H1 (cell line): ENCODE data around the gene MSI2. TPM values are rescaled to one million over a fixed set of nuclear protein-coding genes. Genes with fewer than 3 reads are reported as not detected.

Source experiments
- CTCF ChIA-PET: fragments of 300-600 bp; sonication (Branson Sonifier 250); formaldehyde crosslinking; loops from one replicate; lab custom pipeline; 2021; ENCODE audit not compliant: partially characterized antibody; lab: Charles Lee
- POLR2A ChIA-PET: fragments of 300-600 bp; sonication (Branson Sonifier 250); formaldehyde crosslinking; loops from one replicate; lab custom pipeline; 2021; ENCODE audit warnings: inconsistent platforms; ENCODE audit not compliant: partially characterized antibody; lab: Charles Lee
- DNase-seq, 2 experiments: peaks; one replicate each; pipeline versions ENCODE4 v3.0.0 to v3.0.0-alpha.2; 2010 to 2022; ENCODE audit warnings: low spot score in 2 of 2, low read depth in 1 of 2, mixed read lengths in 1 of 2
- FAIRE-seq: peaks from 2 replicates; lab custom pipeline; 2011; peaks lifted over from hg19 to GRCh38; lab: Jason Lieb, UNC
- H2AFZ ChIP-seq: 2 replicates; pipeline ENCODE4 v1.8.1; 2012; ENCODE audit warnings: low read length, inconsistent platforms
- H2AK5ac ChIP-seq: 2 replicates; pipeline ENCODE4 v1.6.1; 2013; ENCODE audit warnings: low read depth, low read length
- H2BK120ac ChIP-seq: replicated peaks from 2 replicates; pipeline ENCODE3; 2013; ENCODE audit warnings: low read depth, low read length, inconsistent platforms
- H2BK12ac ChIP-seq: 2 replicates; pipeline ENCODE4 v1.6.1; 2013; ENCODE audit warnings: low read depth, low read length
- H2BK15ac ChIP-seq: 2 replicates; pipeline ENCODE4 v1.6.1; 2013; ENCODE audit warnings: low read length
- H2BK20ac ChIP-seq: 2 replicates; pipeline ENCODE4 v1.6.1; 2013; ENCODE audit warnings: low read length
- H2BK5ac ChIP-seq: 2 replicates; pipeline ENCODE4 v1.6.1; 2013; ENCODE audit warnings: low read depth, low read length
- H3K14ac ChIP-seq: 2 replicates; pipeline ENCODE4 v1.6.1; 2013; ENCODE audit warnings: inconsistent platforms; ENCODE audit not compliant: insufficient read length
- H3K18ac ChIP-seq: 2 replicates; pipeline ENCODE4 v1.6.1; 2013; ENCODE audit warnings: low read length; ENCODE audit errors: extremely low read depth
- H3K23ac ChIP-seq: 2 replicates; pipeline ENCODE4 v1.6.1; 2013; ENCODE audit warnings: inconsistent platforms; ENCODE audit not compliant: insufficient read length
- H3K23me2 ChIP-seq: 2 replicates; pipeline ENCODE4 v1.6.1; 2013; ENCODE audit warnings: low read depth, low read length
- H3K27ac ChIP-seq: 2 replicates; pipeline ENCODE4 v1.6.1; 2011; ENCODE audit warnings: low read depth, low read length, inconsistent platforms
- H3K27me3 ChIP-seq, 4 experiments: replicated peaks in 1 of 4; 1 replicate in 1 of 4; 2 replicates in 3 of 4; pipeline versions ENCODE4 v1.6.1 to v1.8.1; 2011 to 2013; ENCODE audit warnings: low read length in 3 of 4, mild to moderate bottlenecking in 3 of 4, inconsistent platforms in 2 of 4, mixed read lengths in 2 of 4, moderate library complexity in 1 of 4; ENCODE audit not compliant: control insufficient read depth in 3 of 4, insufficient read depth in 3 of 4; ENCODE audit errors: extremely low read depth in 1 of 4
- H3K36me3 ChIP-seq, 4 experiments: 2 replicates each; pipeline versions ENCODE4 v1.6.1 to v1.8.1; 2011 to 2013; ENCODE audit warnings: mild to moderate bottlenecking in 4 of 4, low read length in 3 of 4, moderate library complexity in 2 of 4, control low read depth in 1 of 4, inconsistent platforms in 1 of 4; ENCODE audit not compliant: insufficient read depth in 4 of 4, control insufficient read depth in 2 of 4
- H3K4ac ChIP-seq: replicated peaks from 2 replicates; pipeline ENCODE3; 2013; ENCODE audit warnings: low read length, low read depth, mixed read lengths, inconsistent platforms; ENCODE audit not compliant: insufficient read length
- H3K4me1 ChIP-seq, 4 experiments: replicated peaks in 1 of 4; 1 replicate in 1 of 4; 2 replicates in 3 of 4; pipeline versions ENCODE4 v1.6.1 to v1.8.1; 2011 to 2013; ENCODE audit warnings: low read length in 3 of 4, inconsistent platforms in 2 of 4, mixed read lengths in 1 of 4; ENCODE audit not compliant: insufficient read depth in 4 of 4, control insufficient read depth in 3 of 4
- H3K4me2 ChIP-seq, 2 experiments: 2 replicates each; pipeline versions ENCODE4 v1.6.1 to v1.8.1; 2011 to 2013; ENCODE audit warnings: low read depth in 2 of 2, low read length in 2 of 2, control low read depth in 1 of 2, inconsistent platforms in 1 of 2, mild to moderate bottlenecking in 1 of 2; ENCODE audit not compliant: insufficient read depth in 1 of 2
- H3K4me3 ChIP-seq, 4 experiments: fragments of 200-600, 300-600 bp in 1 of 4; sonication (generic), shearing (Covaris generic), sonication (Bioruptor Twin) in 1 of 4; 2 replicates each; pipeline versions ENCODE4 v1.5.1 to v1.8.1; 2011 to 2016; ENCODE audit warnings: low read length in 4 of 4, low read depth in 3 of 4, control low read depth in 2 of 4, inconsistent platforms in 2 of 4, mild to moderate bottlenecking in 2 of 4, mixed read lengths in 1 of 4, moderate library complexity in 1 of 4; ENCODE audit not compliant: insufficient read depth in 2 of 4; ENCODE audit errors: extremely low read depth in 1 of 4
- H3K56ac ChIP-seq: replicated peaks from 2 replicates; pipeline ENCODE3; 2013; ENCODE audit warnings: low read depth, mild to moderate bottlenecking, mixed read lengths, low read length, inconsistent platforms; ENCODE audit not compliant: insufficient read length
- H3K79me1 ChIP-seq: 2 replicates; pipeline ENCODE4 v1.6.1; 2013; ENCODE audit warnings: low read depth, low read length, control low read depth
- H3K79me2 ChIP-seq, 2 experiments: 2 replicates each; pipeline versions ENCODE4 v1.6.1 to v1.8.1; 2012 to 2013; ENCODE audit warnings: low read length in 2 of 2, mild to moderate bottlenecking in 2 of 2, inconsistent platforms in 1 of 2; ENCODE audit not compliant: insufficient read depth in 2 of 2, control insufficient read depth in 1 of 2
- H3K9ac ChIP-seq, 4 experiments: replicated peaks in 1 of 4; 1 replicate in 1 of 4; 2 replicates in 3 of 4; pipeline versions ENCODE4 v1.6.1 to v1.8.1; 2011 to 2013; ENCODE audit warnings: low read depth in 3 of 4, low read length in 3 of 4, control low read depth in 2 of 4, mild to moderate bottlenecking in 2 of 4, moderate library complexity in 2 of 4, inconsistent platforms in 1 of 4; ENCODE audit errors: extremely low read depth in 1 of 4
- H3K9me3 ChIP-seq, 2 experiments: 2 replicates each; pipeline versions ENCODE4 v1.6.1 to v1.8.1; 2012 to 2013; ENCODE audit warnings: mild to moderate bottlenecking in 2 of 2, moderate library complexity in 2 of 2, control low read depth in 1 of 2, inconsistent platforms in 1 of 2, low read depth in 1 of 2, low read length in 1 of 2, mixed read lengths in 1 of 2; ENCODE audit not compliant: insufficient read depth in 2 of 2
- H4K20me1 ChIP-seq, 2 experiments: replicated peaks in 1 of 2; 2 replicates each; pipeline versions ENCODE3 to v1.8.1; 2011 to 2013; ENCODE audit warnings: inconsistent platforms in 2 of 2, low read length in 2 of 2, mild to moderate bottlenecking in 1 of 2; ENCODE audit not compliant: insufficient read depth in 2 of 2, control insufficient read depth in 1 of 2
- H4K5ac ChIP-seq: 2 replicates; pipeline ENCODE4 v1.6.1; 2013; ENCODE audit warnings: low read length, low read depth, mixed read lengths, inconsistent platforms; ENCODE audit not compliant: insufficient read length
- H4K8ac ChIP-seq: 2 replicates; pipeline ENCODE4 v1.8.0; 2013; ENCODE audit warnings: mild to moderate bottlenecking, moderate library complexity, low read length, inconsistent platforms; ENCODE audit not compliant: insufficient read depth; ENCODE audit errors: extremely low read depth
- H4K91ac ChIP-seq: replicated peaks from 2 replicates; pipeline ENCODE3; 2013; ENCODE audit warnings: low read length, mixed read lengths, inconsistent platforms; ENCODE audit not compliant: insufficient read length
- EGR1 ChIP-seq: IDR thresholded peaks from 2 replicates; pipeline ENCODE4 v1.6.1; 2011; ENCODE audit warnings: low read depth, low read length, borderline replicate concordance
- GTF2F1 ChIP-seq: IDR thresholded peaks from 2 replicates; pipeline ENCODE4 v1.6.1; 2012; ENCODE audit warnings: low read depth, low read length, improper control_type of control experiment, borderline replicate concordance
- KDM4A ChIP-seq: IDR thresholded peaks from one replicate; pipeline ENCODE4 v1.7.1; 2012; ENCODE audit warnings: low read depth, mild to moderate bottlenecking, moderate library complexity, low read length, inconsistent platforms; ENCODE audit not compliant: severe bottlenecking
- PHF8 ChIP-seq: fragments of 200-600 bp; sonication (generic); conservative IDR thresholded peaks from 2 replicates; pipeline ENCODE4 v1.7.1; 2012; ENCODE audit warnings: low read depth, mild to moderate bottlenecking, inconsistent platforms, low read length, moderate library complexity
- SAP30 ChIP-seq: fragments of 300-600 bp; sonication (generic); IDR thresholded peaks from 2 replicates; pipeline ENCODE4 v1.7.1; 2012; ENCODE audit warnings: low read length, moderate library complexity, mild to moderate bottlenecking, inconsistent platforms; ENCODE audit not compliant: insufficient read depth, insufficient replicate concordance
- SP1 ChIP-seq: IDR thresholded peaks from 2 replicates; pipeline ENCODE4 v1.6.1; 2011; ENCODE audit warnings: low read depth, low read length
- TAF7 ChIP-seq: optimal IDR thresholded peaks from 2 replicates; pipeline ENCODE3; 2011; ENCODE audit warnings: low read depth, mild to moderate bottlenecking, inconsistent platforms, low read length, moderate library complexity, borderline replicate concordance
- WGBS, 2 experiments: shearing (Covaris generic) in 1 of 2; methylation state at CpG; one replicate each; pipeline versions ENCODE4 v1.1.6 to v1.1.7; 2013 to 2015; ENCODE audit warnings: low lambda C conversion rate in 2 of 2, mixed read lengths in 2 of 2, inconsistent platforms in 1 of 2, low coverage in 1 of 2, missing lambda C conversion rate in 1 of 2; ENCODE audit not compliant: insufficient replicate concordance in 2 of 2, insufficient coverage in 1 of 2, insufficient read length in 1 of 2; ENCODE audit errors: extremely low coverage in 1 of 2, missing lambda C conversion rate in 1 of 2; 5-methylcytosine and 5-hydroxymethylcytosine counted together
- polyA plus RNA-seq, 7 experiments: library from polyadenylated mRNA; depleted of rRNA in 3 of 7; stranded (reverse) in 5 of 7; unstranded in 2 of 7; fragments of >200 nt in 5 of 7; fragments of 200-250 nt in 2 of 7; gene quantifications; 1 replicate in 5 of 7; 2 replicates in 1 of 7; 4 replicates in 1 of 7; pipeline versions ENCODE4 v1.2.1 to v1.2.3, GENCODE V29; 2011 to 2013; ENCODE audit warnings: missing spikeins in 2 of 7, mixed read lengths in 2 of 7
- total RNA-seq: library from RNA; stranded (reverse); fragmentation: NEBNext Ultra II Directional; extraction: Animal tissue kit (Norgen Biotek cat#: 25700); gene quantifications from 2 replicates; pipeline ENCODE4 v1.2.1, GENCODE V29; 2021
- TF ChIP-seq, protein P1 (sequence below): IDR thresholded peaks from 2 replicates; pipeline ENCODE4 v1.6.1; 2011; ENCODE audit warnings: low read length, improper control_type of control experiment

The MSI2 gene
- total and polyA plus RNA-seq, 2 of the 8 experiments (the other 6 are each of a cell fraction or from before 2014, with no cell fraction given), result 36.7 to 80.6 TPM

GRCh38 chr17:57328109-57328882, 72.0 kb downstream of the MSI2 start:
- Histone ChIP-seq H3K4me1 (peaks cover 0 to 10% (median 7%) of the 10 kb centered on the region in 4 experiments; a peak in 5 of 7 replicates), H3K9me3 (no peaks in the 10 kb centered on the region), H2BK20ac (no peak overlapping the region), H3K79me1 (peaks cover 5% of the 10 kb centered on the region), H4K5ac (no peak overlapping the region), H3K23ac (no peak overlapping the region), H2AFZ (no peak overlapping the region), H3K18ac (no peak overlapping the region), H3K4me2 (no peak overlapping the region), H2BK5ac (no peak overlapping the region), H3K27ac (no peak overlapping the region), H2BK15ac (no peak overlapping the region), H3K23me2 (peaks cover 3% of the 10 kb centered on the region; the same call in 1 of the 2 replicates), H2BK12ac (no peak overlapping the region), H3K27me3 (no peaks in the 10 kb centered on the region), H4K20me1 (peaks cover 5 to 17% of the 10 kb centered on the region in 2 experiments), H3K56ac (no peak overlapping the region), H2AK5ac (no peak overlapping the region), H4K8ac (no peak overlapping the region), H4K91ac (no peak overlapping the region), H2BK120ac (no peak overlapping the region), H3K4ac (no peak overlapping the region), H3K14ac (no peak overlapping the region), H3K36me3 (peaks cover 0 to 5% (median 0%) of the 10 kb centered on the region in 4 experiments; a peak in 1 of 8 replicates), H3K4me3 (no peak overlapping the region), H3K9ac (no peak overlapping the region), H3K79me2 (peaks cover 0 to 54% of the 10 kb centered on the region in 2 experiments; a peak in 3 of 4 replicates)
- FAIRE-seq (no peak), DNase-seq (no peak)
- TF ChIP-seq KDM4A, result no peak
- no peak for TF ChIP-seq SAP30
- TF ChIP-seq TAF7, result no peak
- TF ChIP-seq, protein P1, sequence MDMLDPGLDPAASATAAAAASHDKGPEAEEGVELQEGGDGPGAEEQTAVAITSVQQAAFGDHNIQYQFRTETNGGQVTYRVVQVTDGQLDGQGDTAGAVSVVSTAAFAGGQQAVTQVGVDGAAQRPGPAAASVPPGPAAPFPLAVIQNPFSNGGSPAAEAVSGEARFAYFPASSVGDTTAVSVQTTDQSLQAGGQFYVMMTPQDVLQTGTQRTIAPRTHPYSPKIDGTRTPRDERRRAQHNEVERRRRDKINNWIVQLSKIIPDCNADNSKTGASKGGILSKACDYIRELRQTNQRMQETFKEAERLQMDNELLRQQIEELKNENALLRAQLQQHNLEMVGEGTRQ, result no peak
- TF ChIP-seq PHF8, result no peak
- TF ChIP-seq SP1, result no peak
- TF ChIP-seq GTF2F1, result no peak
- TF ChIP-seq EGR1, result no peak
- ChIA-PET CTCF (interaction anchor here (0.8 to 1.0 kb wide), 2 partner anchors 43 to 85 kb away, joined by 3 to 5 read pairs; no protein-coding TSS in a partner anchor), POLR2A (no interaction called here)
- 94% methylated on average over 1 of the region's 1 CpG; no CpG with 5 or more reads in 1 of the 2 experiments for WGBS, 2 experiments
